NCI-H2196 (cell line): ENCODE data around the gene ZIC1.

Source experiments
- DNase-seq: peaks from one replicate; lab custom pipeline; 2025; ENCODE audit not compliant: unreplicated experiment; lab: John Stamatoyannopoulos, UW

The ZIC1 gene

DNA sequence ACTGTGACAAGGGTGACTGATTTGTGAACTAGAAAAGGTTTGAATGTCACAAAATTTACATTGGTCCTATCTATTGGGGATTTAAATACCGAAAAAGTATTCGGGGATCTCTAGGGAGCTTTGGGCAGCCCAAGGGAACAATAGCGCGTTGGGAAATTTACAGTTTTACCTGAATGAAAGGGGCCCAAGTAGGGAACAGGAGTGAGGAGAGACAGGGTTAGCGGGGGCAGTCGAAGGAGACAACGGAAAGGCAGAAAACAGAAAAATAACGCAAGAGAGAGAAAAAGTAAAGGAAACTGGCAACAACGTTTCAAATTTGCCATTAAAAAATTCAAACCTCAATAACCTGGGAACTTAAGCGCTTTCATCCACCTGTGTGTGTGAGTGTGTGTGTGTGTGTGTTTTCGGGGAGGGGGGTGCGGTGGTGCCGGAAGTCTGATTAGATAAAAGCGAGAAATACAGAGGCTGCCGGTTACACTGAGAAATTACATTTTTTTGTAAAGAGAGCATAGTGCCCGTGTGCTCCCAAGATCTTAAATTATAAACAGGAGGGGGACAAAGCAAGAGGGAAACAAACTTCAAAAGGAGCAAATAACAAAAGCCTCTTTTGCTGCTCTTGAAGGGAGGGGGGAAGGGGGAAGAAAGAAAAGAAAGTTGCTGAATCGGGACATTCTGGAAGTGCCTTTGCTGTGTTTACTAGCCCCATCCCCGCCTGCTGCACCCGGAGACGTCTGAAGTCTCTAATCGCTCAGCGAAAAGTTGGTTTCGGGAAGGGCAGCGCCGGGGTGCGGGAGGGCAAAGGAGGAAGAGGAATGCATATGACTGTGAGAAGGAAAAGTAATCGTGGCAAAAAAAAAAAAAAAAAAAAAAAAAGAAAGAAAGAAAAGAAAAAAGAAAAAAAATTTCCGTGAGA lies 721 bp upstream of the ZIC1 start:
- DNase-seq: no peak

DNA sequence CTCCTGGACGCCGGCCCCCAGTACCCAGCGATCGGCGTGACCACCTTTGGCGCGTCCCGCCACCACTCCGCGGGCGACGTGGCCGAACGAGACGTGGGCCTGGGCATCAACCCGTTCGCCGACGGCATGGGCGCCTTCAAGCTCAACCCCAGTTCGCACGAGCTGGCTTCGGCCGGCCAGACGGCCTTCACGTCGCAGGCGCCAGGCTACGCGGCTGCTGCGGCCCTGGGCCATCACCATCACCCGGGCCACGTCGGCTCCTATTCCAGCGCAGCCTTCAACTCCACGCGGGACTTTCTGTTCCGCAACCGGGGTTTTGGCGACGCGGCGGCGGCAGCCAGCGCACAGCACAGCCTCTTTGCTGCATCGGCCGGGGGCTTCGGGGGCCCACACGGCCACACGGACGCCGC lies 956 bp downstream of the ZIC1 start:
- no peak for DNase-seq

DNA sequence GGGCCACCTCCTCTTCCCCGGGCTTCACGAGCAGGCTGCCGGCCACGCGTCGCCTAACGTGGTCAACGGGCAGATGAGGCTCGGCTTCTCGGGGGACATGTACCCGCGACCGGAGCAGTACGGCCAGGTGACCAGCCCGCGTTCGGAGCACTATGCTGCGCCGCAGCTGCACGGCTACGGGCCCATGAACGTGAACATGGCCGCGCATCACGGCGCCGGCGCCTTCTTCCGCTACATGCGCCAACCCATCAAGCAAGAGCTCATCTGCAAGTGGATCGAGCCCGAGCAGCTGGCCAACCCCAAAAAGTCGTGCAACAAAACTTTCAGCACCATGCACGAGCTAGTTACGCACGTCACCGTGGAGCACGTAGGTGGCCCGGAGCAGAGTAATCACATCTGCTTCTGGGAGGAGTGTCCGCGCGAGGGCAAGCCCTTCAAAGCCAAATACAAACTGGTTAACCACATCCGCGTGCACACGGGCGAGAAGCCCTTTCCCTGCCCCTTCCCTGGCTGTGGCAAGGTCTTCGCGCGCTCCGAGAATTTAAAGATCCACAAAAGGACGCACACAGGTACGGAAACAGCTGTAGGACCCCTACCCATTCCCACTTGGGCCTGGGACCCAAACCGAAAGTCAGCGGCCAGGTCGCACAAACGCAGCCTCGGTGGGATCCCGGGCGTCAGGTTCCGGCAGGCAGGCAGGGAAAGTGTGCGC lies 1.5 kb downstream of the ZIC1 start:
- no peak for DNase-seq

DNA sequence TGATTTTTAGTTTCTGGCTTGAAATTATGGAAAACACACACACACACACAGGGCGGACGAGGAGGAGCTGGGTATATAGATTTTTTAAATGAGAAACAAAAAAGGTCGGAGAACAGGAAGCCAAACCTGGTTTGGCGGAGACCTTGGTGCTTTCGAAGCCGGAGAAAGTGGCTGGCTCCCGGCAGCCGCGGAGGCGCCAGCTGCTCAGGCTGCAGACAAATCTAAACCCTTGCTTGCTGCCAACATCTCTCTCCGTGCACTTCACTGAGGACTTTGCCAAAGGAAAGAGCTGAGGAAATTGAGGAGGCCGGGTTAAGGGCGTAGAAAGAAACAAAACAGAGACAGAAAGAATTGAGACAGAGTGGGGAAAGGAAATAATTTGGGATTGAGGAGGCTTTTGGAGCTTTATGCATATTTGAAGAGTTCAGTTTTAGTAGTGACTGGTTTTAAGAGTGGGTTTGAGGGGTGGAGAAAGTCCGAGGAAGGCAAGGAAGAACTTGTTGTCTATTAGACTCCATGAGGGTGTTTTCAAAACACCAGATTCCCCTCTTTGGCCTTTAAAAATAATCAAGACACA lies 2.2 kb downstream of the ZIC1 start:
- no peak for DNase-seq

DNA sequence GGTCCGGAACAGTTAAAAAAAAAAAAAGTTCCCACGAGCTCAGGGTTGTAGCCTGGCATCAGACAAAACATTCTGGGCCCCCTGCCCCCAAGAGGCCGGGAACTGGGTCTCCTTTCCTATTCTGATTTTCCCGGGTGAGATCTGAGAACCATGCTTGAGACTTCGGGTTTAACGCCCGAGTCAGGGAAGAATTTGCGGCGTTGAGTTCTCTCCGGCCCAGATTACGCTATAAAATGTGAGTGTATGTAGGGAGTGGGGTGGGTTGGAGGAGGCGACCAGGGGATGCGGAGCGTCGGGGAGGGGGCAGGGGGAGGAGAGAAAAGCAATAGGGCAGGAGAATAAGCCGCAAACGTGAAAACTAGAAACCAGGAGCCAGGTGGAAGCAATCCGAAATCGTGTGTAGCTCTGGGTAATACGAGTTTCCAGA lies 2.7 kb downstream of the ZIC1 start:
- DNase-seq: no peak

DNA sequence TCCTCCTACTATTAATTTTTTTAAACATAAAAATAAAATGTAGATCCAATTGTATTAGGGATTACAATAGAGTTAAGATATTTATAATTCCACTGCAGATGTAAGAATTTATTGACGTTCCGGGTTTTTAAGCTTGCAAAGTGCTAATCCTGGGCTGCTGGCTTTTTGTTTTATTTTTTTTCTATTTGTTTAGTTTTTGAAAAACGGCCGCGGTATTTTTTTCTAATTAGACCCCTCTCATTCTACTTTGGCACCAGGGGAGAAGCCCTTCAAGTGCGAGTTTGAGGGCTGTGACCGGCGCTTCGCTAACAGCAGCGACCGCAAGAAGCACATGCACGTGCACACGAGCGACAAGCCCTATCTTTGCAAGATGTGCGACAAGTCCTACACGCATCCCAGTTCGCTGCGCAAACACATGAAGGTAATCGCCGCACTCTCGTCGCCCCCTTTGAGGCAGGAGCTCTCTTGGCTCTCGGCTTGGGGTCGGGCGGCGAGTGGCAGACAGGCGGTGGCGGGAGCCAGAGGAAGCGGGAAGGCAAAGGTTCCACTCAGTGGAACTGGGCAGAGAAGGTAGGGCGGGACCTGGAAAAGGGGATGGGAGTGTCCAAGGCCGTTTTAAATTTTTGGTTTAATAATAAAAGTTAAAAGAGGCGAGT lies 3.2 kb downstream of the ZIC1 start:
- no peak for DNase-seq

DNA sequence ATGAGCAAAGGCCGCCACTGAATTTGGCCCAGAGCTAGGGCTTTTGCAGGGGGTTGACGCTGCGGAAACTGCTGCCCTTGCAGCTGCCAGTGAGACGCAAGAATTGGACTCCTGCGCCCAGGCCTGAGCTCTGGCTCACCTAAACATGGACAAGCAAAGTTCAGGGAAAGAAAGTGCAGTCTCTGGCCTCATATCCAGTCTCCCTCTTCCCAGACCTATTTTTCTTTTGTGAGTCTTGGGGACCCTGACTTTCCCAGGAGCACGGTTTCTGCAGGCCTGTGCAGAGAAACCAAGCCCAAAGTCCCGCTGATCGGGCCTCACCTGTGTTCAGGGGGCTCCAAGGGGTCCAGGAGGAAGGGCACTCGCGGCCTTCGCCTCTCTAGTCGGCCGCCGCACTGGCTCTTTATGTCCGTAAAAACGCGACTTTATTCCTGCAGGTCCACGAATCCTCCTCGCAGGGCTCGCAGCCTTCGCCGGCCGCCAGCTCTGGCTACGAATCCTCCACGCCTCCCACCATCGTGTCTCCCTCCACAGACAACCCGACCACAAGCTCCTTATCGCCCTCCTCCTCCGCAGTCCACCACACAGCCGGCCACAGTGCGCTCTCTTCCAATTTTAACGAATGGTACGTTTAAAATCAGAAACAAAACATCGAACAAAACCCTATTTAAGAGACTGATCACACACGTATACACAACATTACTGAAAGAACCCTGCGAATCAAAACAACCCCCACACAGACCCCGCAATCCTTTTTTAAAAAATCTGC lies 3.9 kb downstream of the ZIC1 start:
- DNase-seq: no peak

DNA sequence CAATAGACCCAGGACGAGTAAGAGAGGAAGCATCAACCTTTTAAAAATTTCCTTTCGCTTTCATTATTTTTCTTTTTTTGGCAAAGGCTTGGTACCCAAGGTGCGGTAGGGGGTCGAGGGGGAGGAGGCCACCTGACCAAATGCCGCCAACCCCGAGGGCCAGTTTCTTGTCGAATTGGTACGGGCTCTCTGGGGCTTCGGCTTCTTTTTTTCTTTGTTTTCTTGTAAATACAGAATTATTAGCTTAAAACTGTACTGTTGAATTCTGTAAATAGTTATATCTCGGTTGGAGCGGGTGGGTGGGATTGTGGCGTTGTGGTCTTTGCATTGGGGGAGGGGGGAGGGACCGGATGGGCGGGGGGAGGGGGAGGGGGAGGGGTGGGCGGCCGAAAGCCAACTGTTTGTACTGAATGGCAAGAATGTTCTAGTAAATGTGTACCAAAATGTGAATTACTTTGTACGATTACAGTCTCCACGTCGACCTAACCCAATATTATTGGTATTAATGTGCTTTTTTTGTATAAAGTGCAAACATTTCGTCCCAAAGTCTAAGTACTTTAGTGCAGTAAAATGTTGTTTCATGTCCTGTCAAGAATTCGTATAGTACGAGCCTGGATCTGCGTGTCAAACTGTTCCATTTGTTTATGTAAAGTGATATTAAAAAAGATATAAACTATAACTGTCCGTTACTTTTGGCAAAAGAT lies 4.7 kb downstream of the ZIC1 start:
- DNase-seq: no peak

DNA sequence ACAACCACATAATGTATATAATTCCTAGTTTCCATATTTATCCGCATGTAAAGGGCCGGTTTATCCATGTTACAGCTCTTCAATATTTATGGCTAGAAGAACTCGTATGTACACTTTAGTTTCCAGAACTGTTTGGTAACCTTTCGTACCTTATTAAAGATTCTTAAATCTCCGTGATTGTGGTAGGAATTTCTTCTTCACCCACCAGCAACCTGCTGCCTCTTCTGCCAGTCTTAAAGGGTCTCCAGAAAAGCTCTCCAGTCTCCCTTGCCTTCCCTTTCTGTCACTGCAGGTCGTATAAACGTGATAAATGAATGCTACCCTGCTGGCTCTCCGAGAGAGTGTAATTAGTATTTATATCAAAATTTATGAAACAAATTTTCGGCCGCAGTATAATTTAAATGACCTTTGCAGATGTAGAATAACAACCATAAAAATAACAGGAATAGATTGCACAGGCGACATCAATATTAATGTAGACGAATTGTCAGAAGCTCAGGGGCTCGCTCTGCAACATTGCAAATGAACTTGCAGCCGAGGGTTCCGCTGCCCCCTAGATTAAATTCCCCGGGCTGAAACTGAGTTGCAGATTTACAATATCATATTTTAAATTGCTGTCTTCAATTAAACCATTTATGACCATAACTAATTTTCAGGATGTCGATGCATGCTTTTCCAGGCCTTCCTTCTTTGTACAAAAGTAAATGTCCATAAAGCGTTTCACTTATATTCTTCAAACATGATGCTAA lies 5.4 kb downstream of the ZIC1 start:
- no peak for DNase-seq

DNA sequence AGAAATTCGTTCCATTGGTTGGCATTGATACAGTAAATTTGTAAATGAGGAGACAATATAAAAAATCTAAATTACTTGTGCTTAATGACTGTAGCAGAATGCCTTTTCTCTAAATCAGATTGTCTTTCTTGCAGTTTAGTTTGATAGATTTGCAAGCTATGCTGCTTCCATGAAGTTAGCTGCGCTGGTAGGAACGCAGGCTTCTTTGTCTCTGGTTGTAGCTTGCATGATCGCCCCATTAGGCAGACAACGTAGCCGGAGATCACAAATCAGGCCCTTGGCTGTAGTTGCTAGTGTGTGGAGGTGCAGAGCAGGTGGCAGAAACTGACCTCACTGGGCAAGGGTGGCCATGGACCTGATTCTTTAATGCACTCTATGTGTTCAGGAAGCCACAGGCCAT lies 6.1 kb downstream of the ZIC1 start:
- DNase-seq: no peak

DNA sequence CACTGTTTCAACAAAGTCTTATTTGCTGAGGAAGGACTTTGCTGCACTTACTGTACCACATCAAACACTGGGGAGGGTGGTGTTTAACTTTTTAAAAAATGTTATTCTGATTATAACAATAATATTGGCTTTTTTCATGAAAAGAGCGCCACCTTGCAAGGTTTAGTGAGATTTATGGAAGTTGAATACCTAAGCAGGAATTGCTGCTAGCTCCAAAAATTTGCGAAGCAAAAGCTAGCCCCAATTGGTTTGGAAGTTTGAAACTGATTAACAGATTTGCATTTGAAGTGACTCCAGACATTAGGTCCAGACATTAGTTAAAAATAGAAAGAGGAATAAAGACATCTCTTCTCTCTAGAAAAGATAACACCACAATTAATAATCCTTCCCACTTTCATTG lies 6.7 kb downstream of the ZIC1 start:
- no peak for DNase-seq

DNA sequence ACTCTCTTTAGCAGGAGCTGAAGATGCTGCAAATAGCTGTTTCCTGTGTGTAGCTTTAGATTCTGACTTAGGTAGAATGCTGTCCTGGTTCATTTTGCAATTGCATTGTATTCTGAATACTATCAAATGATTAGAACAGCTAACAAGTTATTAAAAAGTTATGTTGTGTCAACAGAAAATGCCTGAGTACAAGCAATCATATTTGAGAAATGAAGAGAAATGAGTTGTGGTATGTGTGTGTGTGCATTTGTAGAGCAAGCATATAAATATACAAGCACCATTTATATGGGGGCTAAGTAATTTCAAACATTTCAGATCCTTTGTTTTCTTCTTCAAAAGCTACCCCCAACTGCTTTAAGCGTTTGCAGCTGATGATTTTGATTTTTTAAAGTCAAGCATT lies 7.8 kb downstream of the ZIC1 start:
- DNase-seq: no peak

DNA sequence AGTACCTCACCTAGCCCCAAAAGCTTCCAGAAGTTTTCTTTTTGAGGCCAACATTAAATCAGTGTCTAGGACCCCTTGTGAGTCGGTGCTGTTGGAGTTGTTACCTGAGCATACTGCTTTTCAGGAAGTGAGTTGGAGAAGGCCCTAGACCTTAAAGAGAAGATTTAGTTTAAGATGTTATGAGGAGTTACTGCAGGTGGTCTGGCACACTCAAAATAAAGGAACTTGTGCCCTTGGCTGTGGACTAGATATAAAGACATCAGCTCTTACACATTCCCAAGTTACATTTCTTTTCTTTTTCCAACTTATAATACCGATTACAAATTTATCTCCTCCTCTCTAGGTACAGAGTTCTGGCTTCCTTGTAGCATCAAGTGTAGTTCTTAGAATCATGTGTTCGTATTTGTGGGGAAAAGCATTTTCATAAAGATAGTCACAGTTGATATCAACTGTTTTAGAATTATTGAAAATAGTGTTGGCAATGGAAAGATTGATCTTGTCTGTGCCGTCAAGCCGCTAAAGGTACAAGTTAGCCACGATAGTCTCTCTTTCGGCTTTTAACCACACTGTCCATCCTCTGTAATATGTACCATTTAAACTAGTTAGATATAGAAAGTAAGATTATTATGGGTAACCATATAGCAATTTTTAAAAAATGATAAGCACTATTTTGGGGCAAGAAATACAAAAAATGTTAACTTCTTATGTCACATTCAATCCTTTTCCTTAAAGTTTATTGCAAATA lies 8.6 kb downstream of the ZIC1 start:
- DNase-seq: no peak

DNA sequence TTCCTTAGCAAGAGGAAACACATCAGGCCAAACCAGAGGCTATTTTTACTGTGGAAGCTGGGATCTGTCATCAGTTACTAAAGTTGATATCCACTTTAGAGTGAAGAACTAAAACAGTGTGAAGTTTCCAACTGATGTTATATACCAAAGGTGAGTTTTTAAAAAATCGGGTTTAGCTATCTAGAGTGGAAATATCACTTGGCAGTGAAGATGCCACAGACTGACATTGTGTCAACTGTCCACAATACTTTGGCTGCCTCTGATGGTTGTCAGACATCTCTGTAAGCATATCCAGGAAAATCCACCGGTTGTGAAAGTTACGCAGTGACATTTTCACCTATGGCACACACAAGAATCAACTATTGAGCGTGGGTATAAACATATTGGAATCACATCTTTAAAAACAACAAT lies 9.2 kb downstream of the ZIC1 start:
- no peak for DNase-seq

DNA sequence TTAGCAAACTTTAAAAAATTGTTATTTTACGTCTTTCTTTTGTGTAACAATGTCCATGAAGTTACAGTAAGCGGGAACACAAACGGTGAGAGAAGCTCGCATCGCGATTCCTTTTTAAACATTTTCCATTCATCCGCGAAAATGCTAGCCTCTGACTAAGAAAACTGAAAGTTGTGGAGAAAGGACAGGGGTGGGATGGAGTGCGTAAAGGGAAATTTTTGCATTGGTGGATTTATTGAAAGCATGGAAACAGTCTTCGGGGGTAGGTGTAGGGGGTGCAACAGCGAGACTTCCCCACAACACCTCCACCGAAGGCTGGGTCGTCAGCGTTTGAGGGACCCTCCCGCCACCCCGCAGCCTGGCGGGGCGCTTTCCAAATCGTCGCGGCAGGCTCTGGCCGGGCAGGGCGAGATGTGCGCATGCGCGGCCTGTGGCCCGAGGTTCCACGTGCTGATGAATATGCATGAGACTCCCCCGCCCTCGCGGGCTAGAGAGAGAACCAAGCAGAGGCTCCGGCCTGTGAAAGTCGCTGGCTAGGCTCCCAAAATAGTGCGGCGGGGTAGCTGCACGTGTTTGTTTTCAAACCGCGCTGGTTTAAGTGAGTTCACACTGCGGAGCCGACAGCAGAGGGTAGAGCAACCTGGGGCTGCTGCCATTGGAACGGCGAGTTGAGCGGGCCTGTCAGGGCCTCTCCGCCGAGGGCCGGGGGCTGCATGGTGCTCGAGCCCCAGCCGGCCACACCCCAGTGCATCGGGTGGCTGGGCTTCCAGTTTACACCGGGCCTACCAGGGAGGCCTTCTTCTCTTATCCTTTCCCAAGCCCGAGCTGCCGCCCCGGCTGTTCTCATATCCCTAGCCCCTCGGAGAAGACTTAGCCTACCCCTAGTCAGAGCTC lies 9.9 kb downstream of the ZIC1 start:
- DNase-seq: no peak

DNA sequence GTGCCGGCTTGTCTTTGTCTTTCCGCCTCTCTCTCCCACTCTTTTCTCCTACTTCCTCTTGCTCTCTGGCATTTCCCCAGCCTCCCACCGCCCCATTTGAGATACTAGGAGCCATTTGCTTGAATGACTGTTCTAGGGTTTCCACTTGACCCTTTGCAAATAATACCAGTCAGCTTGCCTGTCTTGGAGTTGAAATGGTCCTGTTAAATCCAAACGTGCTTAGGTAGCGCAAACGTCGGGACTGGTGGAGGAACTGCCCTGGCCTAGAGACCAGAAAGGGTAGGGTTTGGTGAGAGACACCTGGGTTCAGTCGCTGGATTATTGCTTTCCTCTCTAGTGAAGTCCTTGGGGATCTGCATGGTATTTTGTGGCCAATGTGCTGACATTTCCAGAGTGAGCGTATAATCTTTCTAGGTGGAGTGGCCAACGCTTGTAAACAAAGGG lies 10.6 kb downstream of the ZIC1 start:
- no peak for DNase-seq

DNA sequence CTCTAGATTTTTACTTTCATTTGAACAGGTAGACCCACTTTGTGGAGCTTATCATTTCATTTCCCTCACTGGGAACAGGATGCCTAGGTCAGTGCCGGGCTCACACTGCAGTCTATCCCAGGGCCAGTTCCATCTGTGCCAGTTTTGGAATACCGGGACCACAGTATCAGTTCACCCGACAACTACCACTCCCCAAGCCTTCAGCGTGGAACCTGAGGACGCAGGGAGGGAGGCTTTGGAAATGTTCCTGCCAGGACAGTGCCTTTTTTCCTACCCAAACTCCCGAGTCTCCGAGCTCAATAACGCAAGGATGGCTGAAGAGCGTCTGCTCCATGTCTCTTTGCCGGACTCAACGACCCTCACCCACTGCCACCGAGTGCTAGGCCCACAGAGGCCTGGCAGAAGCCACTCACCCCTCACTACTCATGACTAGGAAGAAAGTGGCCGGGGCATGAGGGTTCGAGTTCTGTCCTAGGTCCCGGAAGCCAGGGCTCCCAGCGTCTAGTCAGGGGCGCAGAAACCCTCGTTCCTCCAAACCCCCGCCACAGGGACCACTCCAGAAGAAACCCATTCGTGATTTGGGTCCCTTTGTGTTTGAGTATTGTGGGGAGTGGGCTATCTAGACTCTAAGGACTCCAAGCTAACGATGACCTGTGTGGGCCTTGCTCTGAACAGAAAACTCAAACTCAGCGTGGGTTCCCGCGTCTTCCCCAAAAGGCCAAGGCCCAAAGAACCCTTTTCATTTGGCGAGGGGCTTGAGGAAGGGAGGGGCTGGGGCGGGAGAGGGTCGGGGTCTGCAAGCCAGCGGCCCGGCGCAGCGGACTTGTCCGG lies 11.4 kb downstream of the ZIC1 start:
- DNase-seq: no peak
